ENCODE measurements around the gene ZNF804B.

The ZNF804B gene

DNA sequence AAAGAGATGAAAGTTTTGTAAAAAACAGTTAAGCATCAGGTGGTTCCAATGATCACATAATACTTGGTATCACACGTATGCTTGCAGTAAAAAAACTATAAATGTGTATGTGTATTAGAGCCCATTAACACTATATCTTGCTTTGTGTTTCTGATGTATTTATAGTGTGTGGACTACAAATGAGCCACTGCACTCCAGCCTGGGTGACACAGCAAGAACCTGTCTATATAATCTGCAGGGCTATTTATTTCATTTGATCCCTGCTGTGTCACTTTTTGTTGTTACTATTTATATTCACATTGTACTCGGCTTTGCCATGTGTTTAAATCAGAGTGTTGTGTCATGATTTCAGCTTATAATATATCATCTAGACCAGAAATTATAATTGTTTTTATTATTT lies 523.8 kb downstream of the ZNF804B start:
- DNase-seq = no peak

DNA sequence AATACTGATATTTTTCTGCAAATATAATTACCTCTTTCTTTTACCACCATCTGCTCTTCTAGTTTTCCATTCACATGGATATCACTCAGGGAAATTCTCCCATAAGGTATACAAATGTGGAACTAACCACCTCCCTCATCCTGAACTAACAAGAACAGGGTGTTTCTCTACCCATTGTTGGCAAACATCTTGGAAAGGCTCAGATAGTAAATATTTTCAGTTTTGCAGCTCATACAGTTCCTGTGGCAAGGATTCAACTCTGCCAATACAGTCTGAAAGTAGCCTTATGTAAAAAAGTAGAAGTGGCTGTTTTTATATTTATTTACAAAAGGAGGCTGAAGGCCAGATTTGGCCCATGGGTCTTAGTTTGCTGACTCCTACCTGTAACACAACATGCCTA lies 549.0 kb downstream of the ZNF804B start:
- DNase-seq = no peak

DNA sequence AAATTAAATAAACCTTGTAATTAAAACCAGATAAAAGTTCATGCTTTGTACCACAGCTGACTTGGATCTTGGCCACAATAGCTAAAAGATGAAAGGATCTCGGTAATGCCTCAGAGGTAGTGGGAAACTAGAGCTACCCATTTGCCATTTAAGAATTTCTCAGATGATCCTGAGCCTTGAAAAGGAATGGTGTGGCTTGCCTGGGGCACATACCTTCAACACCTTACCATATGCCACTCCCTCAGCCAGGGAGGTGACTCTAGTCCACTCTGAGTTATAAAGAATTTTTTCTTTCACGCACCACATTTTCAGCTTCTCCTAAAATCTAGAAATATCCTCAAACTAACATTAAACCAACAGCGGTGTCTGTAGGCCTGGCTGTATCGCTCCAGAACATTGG lies 552.4 kb downstream of the ZNF804B start:
- peak; percentile 6 for DNase-seq

DNA sequence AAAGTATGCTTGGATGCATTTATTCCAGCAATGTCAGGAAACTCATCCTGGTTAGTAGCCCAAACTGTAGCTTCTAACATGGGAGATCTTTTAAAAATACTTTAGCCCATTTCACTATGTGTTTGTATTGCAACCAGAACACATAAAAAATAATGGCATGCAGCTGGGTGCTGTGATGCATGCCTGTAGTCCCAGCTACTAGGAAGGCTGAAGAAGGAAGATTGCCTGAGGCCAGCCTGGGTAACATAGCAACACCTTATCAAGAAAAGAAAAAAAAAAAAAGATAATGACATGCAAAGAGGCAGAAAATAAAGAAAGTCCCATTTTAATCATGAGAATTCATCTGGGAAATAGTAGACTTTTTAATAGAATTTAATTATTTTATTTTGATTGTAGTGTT lies 553.1 kb downstream of the ZNF804B start:
- peak; percentile 7 for DNase-seq

DNA sequence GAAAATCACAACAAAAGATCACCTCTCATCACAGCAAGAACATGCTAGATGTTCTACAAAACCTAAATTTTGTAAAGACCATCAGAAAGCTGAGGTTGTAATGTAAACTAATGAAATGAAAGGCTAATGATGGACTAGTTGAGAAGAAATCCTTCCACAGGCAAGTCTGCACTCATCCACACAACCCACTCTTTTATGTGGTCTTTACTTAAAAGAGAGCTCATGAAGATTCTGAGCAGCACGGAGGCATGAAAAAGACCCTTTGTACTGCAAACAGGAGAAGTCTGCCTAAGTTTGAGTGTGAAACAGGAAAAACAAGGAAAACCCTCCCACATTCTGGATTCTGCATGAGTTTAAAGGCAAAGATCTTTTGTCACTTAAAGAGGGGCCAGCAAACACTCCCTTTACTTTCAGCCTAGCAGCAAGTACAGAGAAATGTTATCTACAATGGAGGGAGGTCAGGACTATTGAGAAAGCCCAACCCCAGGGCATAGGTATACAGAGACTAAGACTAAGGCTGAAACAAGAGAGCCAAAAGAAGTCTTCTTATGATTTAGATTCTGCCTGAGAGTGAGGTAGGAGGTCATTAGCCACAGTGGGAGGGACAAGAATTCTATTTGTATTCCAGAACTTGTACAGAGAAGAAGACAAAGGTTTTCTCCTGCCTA lies 557.2 kb downstream of the ZNF804B start:
- no peak for DNase-seq

DNA sequence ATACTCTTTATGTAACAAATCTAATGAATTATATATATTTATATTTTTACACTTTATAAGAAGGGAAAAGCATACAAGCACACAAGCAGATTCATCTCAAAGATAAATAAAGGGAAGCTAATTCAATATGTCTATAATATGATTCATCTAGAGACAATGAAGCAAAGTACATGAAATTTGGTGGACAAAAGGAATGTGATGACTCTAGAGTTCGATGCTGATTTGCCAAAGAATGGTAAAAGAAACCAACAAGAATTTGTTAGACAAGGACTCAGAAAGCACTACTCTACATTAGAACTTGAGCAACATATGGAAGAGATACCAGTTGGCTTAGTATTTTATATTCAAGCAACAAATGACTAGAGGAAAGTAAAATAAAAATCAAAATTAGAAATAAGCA lies 572.5 kb downstream of the ZNF804B start:
- no peak for DNase-seq

DNA sequence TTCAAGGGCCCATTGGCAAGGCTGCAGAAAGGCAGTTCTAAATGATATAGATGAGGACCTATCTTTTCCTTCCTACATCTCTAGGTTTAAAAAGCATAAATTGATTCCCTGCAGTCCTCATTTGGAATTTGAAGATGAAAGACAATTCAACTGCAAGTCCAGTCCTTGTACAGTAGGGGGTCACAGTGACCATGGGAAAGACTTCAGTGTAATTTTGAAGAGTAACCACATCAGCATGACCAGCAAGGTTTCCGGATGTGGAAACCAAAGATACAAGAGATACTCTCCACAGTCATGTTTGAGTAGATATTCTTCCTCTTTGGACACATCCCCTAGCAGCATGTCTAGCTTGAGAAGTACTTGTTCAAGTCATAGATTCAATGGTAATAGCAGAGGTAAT lies 575.3 kb downstream of the ZNF804B start:
- no peak for DNase-seq

DNA sequence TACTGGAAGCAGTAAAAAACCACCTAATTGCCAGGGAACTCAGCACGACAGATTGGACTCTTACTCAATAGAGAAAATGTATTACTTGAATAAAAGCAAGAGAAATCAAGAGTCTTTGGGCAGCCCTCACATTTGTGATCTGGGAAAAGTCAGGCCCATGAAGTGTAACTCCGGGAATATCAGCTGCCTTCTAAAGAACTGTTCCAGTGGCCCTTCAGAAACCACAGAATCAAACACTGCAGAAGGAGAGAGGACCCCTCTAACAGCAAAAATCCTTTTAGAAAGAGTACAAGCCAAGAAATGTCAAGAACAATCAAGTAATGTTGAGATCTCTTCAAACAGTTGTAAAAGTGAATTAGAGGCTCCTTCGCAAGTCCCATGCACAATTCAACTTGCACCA lies 576.0 kb downstream of the ZNF804B start:
- DNase-seq = no peak

DNA sequence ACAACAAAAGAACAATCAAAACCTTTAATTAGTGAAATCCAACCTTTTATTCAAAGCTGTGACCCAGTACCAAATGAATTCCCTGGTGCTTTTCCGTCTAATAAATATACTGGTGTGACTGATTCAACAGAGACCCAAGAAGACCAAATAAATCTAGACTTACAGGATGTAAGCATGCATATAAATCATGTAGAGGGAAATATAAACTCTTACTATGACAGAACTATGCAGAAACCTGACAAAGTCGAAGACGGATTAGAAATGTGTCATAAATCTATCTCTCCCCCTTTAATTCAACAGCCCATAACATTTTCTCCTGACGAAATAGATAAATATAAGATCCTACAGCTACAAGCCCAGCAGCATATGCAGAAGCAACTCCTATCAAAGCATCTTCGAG lies 576.6 kb downstream of the ZNF804B start:
- DNase-seq = peak; percentile 12

DNA sequence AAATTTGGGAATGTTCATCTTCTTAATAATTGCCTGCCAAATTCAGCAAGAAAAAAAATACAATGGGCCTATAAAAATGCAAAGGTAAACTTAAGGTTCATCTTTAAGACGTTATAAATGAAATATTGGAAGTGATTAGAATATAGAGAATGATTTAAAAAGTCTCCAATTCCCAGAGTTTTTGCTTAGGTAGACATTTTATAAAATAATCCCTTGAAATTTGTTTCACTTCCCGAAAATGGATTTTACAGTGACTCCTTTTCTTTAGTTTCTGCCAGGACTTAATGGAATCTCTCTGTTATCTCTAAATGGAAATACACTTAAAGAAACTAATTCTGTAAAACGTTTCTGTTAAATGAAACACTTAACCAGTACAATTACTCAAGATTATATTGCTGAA lies 580.2 kb downstream of the ZNF804B start:
- DNase-seq = no peak

DNA sequence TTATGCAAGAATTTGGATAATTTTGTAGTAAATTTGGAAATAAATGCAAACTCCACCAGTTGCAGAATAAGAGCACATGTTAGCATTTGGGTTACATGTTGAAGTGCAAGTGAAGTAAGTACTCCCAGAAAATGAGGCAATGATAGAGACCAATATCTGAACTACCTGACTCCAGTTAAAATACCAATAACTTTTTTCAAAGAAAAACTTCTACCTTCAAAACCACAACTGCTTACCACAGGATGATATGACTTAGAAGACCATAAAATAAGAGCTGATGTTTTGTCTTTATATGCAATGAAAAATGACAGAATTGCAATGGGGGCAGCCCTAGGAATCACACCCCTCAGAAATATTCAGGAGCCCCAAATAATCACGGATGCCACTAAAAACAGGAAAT lies 597.6 kb downstream of the ZNF804B start:
- DNase-seq = no peak

DNA sequence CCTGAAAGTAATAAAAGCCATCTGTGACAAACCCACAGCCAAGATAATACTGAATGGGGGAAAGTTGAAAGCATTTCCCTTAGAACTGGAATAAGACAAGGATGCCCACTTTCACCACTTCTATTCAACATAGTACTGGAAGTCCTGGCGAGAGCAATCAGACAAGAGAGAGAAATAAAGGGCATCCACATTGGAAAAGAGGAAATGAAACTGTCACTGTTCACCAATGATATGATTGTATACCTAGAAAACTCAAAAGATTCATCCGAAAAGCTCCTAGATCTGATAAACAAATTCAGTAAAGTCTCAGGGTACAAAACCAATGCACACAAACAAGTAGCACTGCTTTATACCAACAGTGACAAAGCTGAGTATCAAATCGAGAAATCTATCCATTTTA lies 617.7 kb downstream of the ZNF804B start:
- DNase-seq = no peak

DNA sequence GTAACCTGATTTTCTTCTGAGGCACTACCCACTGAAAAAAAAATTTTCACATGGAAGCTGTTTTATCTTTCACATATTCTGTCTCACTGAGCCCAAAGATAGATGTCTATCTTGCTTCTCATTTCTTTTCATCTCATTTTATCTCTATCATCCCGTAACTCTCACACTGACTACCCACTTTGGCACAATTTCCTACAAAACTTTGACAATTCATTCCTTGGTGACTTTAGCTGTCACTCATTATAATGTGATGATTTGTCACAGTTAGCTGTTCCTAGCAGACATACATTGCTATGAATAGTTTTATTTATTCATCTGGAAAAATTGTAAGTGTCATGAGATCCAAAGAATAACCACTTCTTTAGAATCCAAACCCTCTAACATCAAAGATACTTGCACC lies 625.9 kb downstream of the ZNF804B start:
- DNase-seq = no peak
